ENCODE measurements around the gene IFFO2. TPM values are rescaled to one million over a fixed set of nuclear protein-coding genes. Genes with fewer than 3 reads are reported as not detected.

The IFFO2 gene
- total RNA-seq, 1 experiment from 2014 or later = 18.7 TPM

DNA sequence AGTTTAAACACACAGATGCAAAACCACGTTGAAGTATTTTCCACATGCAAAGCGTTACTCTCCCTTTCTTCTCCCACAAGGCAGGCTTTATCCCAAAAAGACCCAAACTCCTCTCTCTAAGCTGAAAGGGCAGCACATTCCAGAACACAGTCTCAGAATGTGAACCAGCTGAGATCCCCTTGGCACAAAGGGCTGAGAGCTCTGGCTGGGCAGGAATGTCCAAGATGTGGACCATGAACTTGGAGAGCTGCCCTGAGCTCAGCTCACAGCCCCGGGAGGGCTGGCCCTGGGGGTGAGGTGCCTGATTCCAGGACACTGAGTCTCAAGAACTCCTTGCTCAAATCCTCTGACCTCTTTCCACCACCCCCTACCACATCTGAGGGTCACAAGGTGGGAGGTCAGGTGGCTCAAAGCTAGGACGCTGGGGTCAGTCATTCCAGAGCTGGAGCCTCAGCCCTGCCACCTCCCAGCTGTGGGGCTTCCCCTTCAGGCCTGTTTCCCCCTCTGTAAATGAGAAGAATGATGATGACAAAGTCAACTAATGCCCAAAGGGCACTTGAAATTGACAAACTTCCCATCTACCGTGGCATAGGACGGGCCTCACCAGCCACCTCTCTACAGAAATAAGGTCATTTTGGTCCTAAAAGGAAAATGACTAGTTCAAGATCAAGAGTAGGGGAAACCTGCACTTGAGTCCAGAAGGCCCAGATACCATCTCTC lies 65.6 kb downstream of the IFFO2 start:
- no peaks in the 10 kb centered on the region for H3K27me3 ChIP-seq (replicated peaks; ENCODE audit: control insufficient read depth, insufficient read depth, low read length)
- H3K4me1 ChIP-seq = peaks cover 18% of the 10 kb centered on the region
- CTCF ChIA-PET = no interaction called here

DNA sequence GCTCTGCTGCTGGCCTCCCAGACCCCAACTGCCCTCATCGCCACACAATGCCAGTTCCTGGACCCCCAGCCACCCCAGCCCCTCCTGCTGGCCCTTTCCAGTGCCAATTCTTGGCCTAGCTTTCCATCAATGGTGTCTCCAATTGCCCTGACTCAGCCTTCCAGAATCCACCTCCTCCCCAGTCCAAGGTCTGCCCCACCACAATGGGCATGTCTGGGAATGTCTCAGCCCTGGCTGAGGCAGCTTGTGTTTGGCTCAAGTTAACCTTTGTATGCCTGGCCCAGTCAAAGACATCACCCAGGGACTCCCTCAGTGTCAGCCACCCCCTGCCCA lies 70.5 kb downstream of the IFFO2 start:
- H3K9me3 Mint-ChIP-seq (ENCODE audit: unreplicated experiment) = no peaks in the 10 kb centered on the region
- Histone ChIP-seq H3K36me3 (ENCODE audit: control insufficient read depth, insufficient read depth, low read length) (no peaks in the 10 kb centered on the region), H3K4me3 (ENCODE audit: low read depth, low read length) (no peak overlapping the region), H3K4me1 (no peaks in the 10 kb centered on the region), H3K9me3 (no peaks in the 10 kb centered on the region), H3K27me3 (replicated peaks; ENCODE audit: control insufficient read depth, insufficient read depth, low read length) (no peaks in the 10 kb centered on the region)
- H3K4me1 Mint-ChIP-seq (ENCODE audit: low read depth, unreplicated experiment) = no peaks in the 10 kb centered on the region
- no peaks in the 10 kb centered on the region for H3K36me3 Mint-ChIP-seq (ENCODE audit: insufficient read depth, unreplicated experiment)
- H3K27me3 Mint-ChIP-seq (ENCODE audit: insufficient read depth, unreplicated experiment) = no peaks in the 10 kb centered on the region
- intact Hi-C loops (cut with micrococcal nuclease; ENCODE audit: unreplicated experiment) = no loop called here
- no peak overlapping the region for H3K27ac Mint-ChIP-seq (ENCODE audit: unreplicated experiment)
- ChIA-PET POLR2A (no interaction called here), CTCF (interaction anchor here (1.2 kb wide), 1 partner anchor 15 kb away, joined by 3 read pairs; no protein-coding TSS in a partner anchor)
- no peak overlapping the region for H3K4me3 Mint-ChIP-seq (ENCODE audit: unreplicated experiment)
- no peak for DNase-seq
- TF ChIP-seq, protein P1, sequence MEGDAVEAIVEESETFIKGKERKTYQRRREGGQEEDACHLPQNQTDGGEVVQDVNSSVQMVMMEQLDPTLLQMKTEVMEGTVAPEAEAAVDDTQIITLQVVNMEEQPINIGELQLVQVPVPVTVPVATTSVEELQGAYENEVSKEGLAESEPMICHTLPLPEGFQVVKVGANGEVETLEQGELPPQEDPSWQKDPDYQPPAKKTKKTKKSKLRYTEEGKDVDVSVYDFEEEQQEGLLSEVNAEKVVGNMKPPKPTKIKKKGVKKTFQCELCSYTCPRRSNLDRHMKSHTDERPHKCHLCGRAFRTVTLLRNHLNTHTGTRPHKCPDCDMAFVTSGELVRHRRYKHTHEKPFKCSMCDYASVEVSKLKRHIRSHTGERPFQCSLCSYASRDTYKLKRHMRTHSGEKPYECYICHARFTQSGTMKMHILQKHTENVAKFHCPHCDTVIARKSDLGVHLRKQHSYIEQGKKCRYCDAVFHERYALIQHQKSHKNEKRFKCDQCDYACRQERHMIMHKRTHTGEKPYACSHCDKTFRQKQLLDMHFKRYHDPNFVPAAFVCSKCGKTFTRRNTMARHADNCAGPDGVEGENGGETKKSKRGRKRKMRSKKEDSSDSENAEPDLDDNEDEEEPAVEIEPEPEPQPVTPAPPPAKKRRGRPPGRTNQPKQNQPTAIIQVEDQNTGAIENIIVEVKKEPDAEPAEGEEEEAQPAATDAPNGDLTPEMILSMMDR (IDR thresholded peaks at IDR 0.05; ENCODE audit: insufficient read depth in 1 of 2, low read depth in 1 of 2, low read length in 1 of 2, severe bottlenecking in 1 of 2, unreplicated experiment in 1 of 2) = no peak
- BruUV-seq (replicated peaks) = no TSS peak

More for the DNA sequence above, 65.6 kb downstream of the IFFO2 start:
- Histone ChIP-seq H3K36me3 (ENCODE audit: control insufficient read depth, insufficient read depth, low read length) (no peaks in the 10 kb centered on the region), H3K9me3 (no peaks in the 10 kb centered on the region), H3K4me3 (ENCODE audit: low read depth, low read length) (no peak overlapping the region)
- Mint-ChIP-seq H3K27ac (ENCODE audit: unreplicated experiment) (no peak overlapping the region), H3K4me1 (ENCODE audit: low read depth, unreplicated experiment) (peaks cover 7% of the 10 kb centered on the region), H3K27me3 (ENCODE audit: insufficient read depth, unreplicated experiment) (no peaks in the 10 kb centered on the region), H3K4me3 (ENCODE audit: unreplicated experiment) (no peak overlapping the region), H3K9me3 (ENCODE audit: unreplicated experiment) (no peaks in the 10 kb centered on the region), H3K36me3 (ENCODE audit: insufficient read depth, unreplicated experiment) (peaks cover 6% of the 10 kb centered on the region)
- no peak for DNase-seq
- TF ChIP-seq, protein P1 (IDR thresholded peaks at IDR 0.05; ENCODE audit: insufficient read depth in 1 of 2, low read depth in 1 of 2, low read length in 1 of 2, severe bottlenecking in 1 of 2, unreplicated experiment in 1 of 2) = no peak
- no TSS peak for BruUV-seq (replicated peaks)
- POLR2A ChIA-PET = no interaction called here
- intact Hi-C loops (cut with micrococcal nuclease; ENCODE audit: unreplicated experiment) = no loop called here

DNA sequence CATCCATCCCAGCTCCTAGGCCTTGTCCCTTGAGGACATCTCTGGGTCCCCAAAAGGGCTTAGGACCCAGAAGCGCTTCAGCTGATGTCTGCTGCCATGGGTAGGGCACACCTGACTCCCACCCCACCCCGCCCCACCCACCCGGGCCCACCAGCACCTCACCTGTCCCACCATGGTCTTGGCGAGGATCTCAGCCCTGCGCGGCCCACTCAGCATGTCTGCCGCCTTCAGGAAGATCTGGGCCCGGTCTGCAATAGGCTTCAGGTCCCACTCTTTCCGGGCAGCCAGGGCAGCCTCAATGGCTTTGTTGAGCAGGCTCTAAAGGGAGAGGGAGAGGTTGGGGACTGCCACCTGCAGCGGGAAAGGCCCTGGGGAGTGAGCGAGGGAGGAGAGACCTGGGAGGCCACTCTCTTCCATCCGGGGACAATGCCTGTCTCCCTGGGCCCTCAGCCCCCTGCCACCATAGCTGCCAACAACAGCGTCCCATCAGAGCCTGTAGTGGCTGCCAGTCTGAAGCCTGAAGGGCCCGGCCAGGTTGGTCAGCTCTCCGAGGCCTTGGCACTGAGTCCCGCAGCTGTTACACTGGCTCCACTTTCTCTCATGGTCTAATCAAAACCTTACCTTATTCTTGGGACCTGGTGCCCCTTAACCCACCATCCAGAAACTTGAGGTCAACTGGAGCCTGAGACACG lies 71.0 kb downstream of the IFFO2 start:
- Mint-ChIP-seq H3K4me3 (ENCODE audit: unreplicated experiment) (no peak overlapping the region), H3K9me3 (ENCODE audit: unreplicated experiment) (no peaks in the 10 kb centered on the region), H3K27me3 (ENCODE audit: insufficient read depth, unreplicated experiment) (no peaks in the 10 kb centered on the region), H3K36me3 (ENCODE audit: insufficient read depth, unreplicated experiment) (no peaks in the 10 kb centered on the region), H3K27ac (ENCODE audit: unreplicated experiment) (no peak overlapping the region), H3K4me1 (ENCODE audit: low read depth, unreplicated experiment) (no peaks in the 10 kb centered on the region)
- TF ChIP-seq, protein P1 (IDR thresholded peaks at IDR 0.05; ENCODE audit: insufficient read depth in 1 of 2, low read depth in 1 of 2, low read length in 1 of 2, severe bottlenecking in 1 of 2, unreplicated experiment in 1 of 2) = no peak
- H3K4me3 ChIP-seq (ENCODE audit: low read depth, low read length) = no peak overlapping the region
- H3K36me3 ChIP-seq (ENCODE audit: control insufficient read depth, insufficient read depth, low read length) = no peaks in the 10 kb centered on the region
- CTCF ChIA-PET = interaction anchor here (1.6 to 1.8 kb wide), 2 partner anchors 10 to 17 kb away, joined by 10 to 11 read pairs; partner anchors contain the start of gene ALDH4A1
- no peaks in the 10 kb centered on the region for H3K27me3 ChIP-seq (replicated peaks; ENCODE audit: control insufficient read depth, insufficient read depth, low read length)
- POLR2A ChIA-PET = no interaction called here
- intact Hi-C loops (cut with micrococcal nuclease; ENCODE audit: unreplicated experiment) = loop anchor here (2.0 kb wide), 1 partner anchor 17 kb away; the partner anchor contains the start of gene ALDH4A1
- BruUV-seq (replicated peaks) = no TSS peak
- no peaks in the 10 kb centered on the region for H3K4me1 ChIP-seq
- H3K9me3 ChIP-seq = no peaks in the 10 kb centered on the region
- DNase-seq = no peak
